ENCODE measurements around the gene SLC6A20. TPM values are rescaled to one million over a fixed set of nuclear protein-coding genes. Genes with fewer than 3 reads are reported as not detected.

SLC6A20 gene
- total RNA-seq, 1 experiment from 2014 or later = 0.09 TPM

- Mint-ChIP-seq H3K36me3 (ENCODE audit: insufficient read depth in 1 of 3, low read depth in 3 of 3) (peaks cover 0 to 16% (median 2%) of the 10 kb centered on the region in 3 experiments; a peak in 4 of 7 replicates), H3K27me3 (ENCODE audit: low read depth) (peaks cover 26% of the 10 kb centered on the region), H3K9me3 (peaks cover 13 to 26% of the 10 kb centered on the region in 2 experiments), H3K27ac (no peak overlapping the region), H3K4me1 (peaks cover 3% of the 10 kb centered on the region in 2 experiments), H3K4me3 (no peak overlapping the region)
- no peak overlapping the region for H3K56ac ChIP-seq (ENCODE audit: insufficient read length, low read depth, low read length)
- H3K27me3 ChIP-seq (ENCODE audit: insufficient read depth, low read length) = no peaks in the 10 kb centered on the region
- H3K4ac ChIP-seq (ENCODE audit: low read depth, low read length) = no peak overlapping the region
- no peak overlapping the region for H3T11ph ChIP-seq (ENCODE audit: low read length)
- no CpG with 5 or more reads among the region's 3 CpGs for WGBS (ENCODE audit: extremely low coverage, insufficient read length, low lambda C conversion rate)
- H2AFZ ChIP-seq (ENCODE audit: low read length) = no peak overlapping the region
- H3K23me2 ChIP-seq (ENCODE audit: insufficient read length, low read depth, low read length, poor library complexity, severe bottlenecking) = no peaks in the 10 kb centered on the region
- H3K79me2 ChIP-seq (ENCODE audit: insufficient read depth, low read length) = no peaks in the 10 kb centered on the region
- no peak overlapping the region; the same call in 1 of the 2 replicates for H3K14ac ChIP-seq (ENCODE audit: insufficient read depth, low read length)
- H2BK12ac ChIP-seq (ENCODE audit: insufficient read length, low read depth, low read length) = no peak overlapping the region
- H2AK5ac ChIP-seq (ENCODE audit: insufficient read length, low read length) = no peak overlapping the region
- no peaks in the 10 kb centered on the region for H3K9me3 ChIP-seq (ENCODE audit: control insufficient read depth, low read depth, low read length)
- no peak overlapping the region for H3K18ac ChIP-seq (ENCODE audit: insufficient read length, low read depth, low read length)
- no peak overlapping the region for H3K23ac ChIP-seq (ENCODE audit: insufficient read length, low read depth, low read length)
- no peak overlapping the region for H3K9ac ChIP-seq (ENCODE audit: extremely low read depth, insufficient read length, low read length)
- no peak overlapping the region for H4K8ac ChIP-seq (replicated peaks; ENCODE audit: insufficient read length, low read depth, low read length)
- no peak overlapping the region for H3K4me2 ChIP-seq (ENCODE audit: insufficient read depth, insufficient read length, low read length)
- DNase-seq = no peak
- H2BK15ac ChIP-seq (ENCODE audit: low read depth, low read length) = no peak overlapping the region
- no peak overlapping the region for H4K5ac ChIP-seq (ENCODE audit: insufficient read length, low read depth, low read length)
- no peak for TF ChIP-seq CTCF (conservative IDR thresholded peaks at IDR 0.05)
- H3K4me1 ChIP-seq (ENCODE audit: insufficient read depth, low read length) = no peaks in the 10 kb centered on the region
- H2BK120ac ChIP-seq (ENCODE audit: low read depth, low read length, poor library complexity, severe bottlenecking) = no peak overlapping the region
- H3K79me1 ChIP-seq (ENCODE audit: insufficient read depth, low read depth, low read length, poor library complexity, severe bottlenecking) = no peaks in the 10 kb centered on the region
- no peak overlapping the region for H2BK5ac ChIP-seq (ENCODE audit: insufficient read length, low read length)
- no peak overlapping the region for H3K27ac ChIP-seq (ENCODE audit: insufficient read length, low read depth, low read length)
- H4K91ac ChIP-seq (ENCODE audit: insufficient read length, low read depth, low read length) = no peak overlapping the region
- H2BK20ac ChIP-seq (ENCODE audit: low read depth, low read length, poor library complexity, severe bottlenecking) = no peak overlapping the region
- H4K20me1 ChIP-seq (ENCODE audit: control insufficient read depth, insufficient read depth, insufficient read length) = no peaks in the 10 kb centered on the region
Measured at GRCh38 chr3:45785605-45786150, 10.7 kb downstream of the SLC6A20 start.
